ENCODE results near the gene TENT5D. TPM values are rescaled to one million over a fixed set of nuclear protein-coding genes. Genes with fewer than 3 reads are reported as not detected.

Gene TENT5D
- not detected in 2 replicates for total RNA-seq

DNA sequence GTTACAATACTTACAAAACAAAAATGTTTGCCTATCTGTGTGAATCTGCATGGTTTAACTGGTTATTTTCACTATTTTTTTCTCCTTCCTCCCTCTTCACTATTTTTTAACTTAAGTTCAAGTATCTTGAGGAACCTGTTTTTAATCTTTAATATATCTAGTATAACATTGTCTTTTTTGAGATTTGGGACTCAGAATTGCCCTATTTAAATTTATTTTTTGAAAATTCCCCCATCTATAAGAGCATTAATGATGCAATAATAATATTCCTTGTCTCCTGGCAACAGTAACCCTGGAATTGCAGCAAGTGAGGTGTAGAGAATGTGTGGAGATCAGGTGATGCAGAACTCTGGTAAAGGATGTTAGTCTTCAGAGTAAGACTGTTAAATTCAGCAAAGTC, at the start of gene TENT5D:
Gene TENT5D (plus strand): TSS at position 301 of the 400 bp plus-strand sequence. CDS start 22,093 bp downstream, outside the sequence.

Measured in hair follicle dermal papilla cell (primary cell).